HG03097 (cell line): ENCODE measurements around the gene ADAM15.

Experiments used
- ATAC-seq: cut with Tn5 transposase; IDR thresholded peaks from one replicate; pipeline ENCODE4 v1.9.1; 2021; ENCODE audit not compliant: unreplicated experiment, low FRiP score

The ADAM15 gene

DNA sequence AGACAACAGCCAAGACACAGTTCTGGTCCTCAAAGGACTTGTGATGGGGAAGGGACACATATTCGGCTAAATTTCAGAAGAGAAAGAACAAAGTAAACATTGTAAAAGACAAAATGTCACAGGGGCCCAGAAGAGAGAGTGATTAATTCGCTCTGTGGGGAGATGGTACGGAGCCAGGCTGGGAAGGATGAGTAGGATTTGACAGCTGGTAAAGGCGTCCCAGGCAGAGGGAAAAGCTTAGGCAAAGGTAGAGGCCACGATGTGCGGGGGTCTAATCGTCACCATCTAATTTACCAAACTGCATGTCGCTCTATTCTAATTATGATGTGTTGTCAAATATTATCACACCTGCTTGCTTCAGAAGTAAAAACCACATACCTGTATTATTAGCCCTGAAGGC lies 59.3 kb downstream of the ADAM15 start:
- no peak for ATAC-seq

DNA sequence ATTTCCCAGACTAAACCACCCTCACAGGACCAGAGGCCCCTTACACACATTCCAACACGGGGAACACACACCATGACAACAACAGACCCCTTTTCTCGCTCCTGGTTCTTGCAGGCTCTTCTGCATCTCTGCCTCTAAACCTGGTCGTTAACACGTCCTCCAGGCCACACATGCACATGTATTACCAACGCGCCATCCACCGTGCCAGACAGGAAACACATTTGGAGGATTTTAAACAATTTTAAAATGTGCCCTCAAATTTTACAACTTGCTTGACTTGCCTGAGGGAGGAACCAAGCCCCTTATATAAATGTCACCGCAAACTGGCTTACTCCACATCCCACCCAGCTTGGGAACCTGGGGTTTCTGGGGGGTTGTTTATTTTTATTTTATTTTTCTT lies 59.7 kb downstream of the ADAM15 start:
- ATAC-seq, result no peak
